SK-N-SH (cell line): ENCODE measurements around the gene SLC6A11.

ENCODE experiments used
- CTCF ChIP-seq: fragments of 200-600 bp; sonication (generic); IDR thresholded peaks from 2 replicates; pipeline ENCODE4 v1.6.1; 2017; ENCODE audit warnings: antibody characterized with exemption, mild to moderate bottlenecking, moderate library complexity
- GABPA ChIP-seq: IDR thresholded peaks from 2 replicates; pipeline ENCODE4 v1.4.0; 2012; ENCODE audit warnings: low read depth, mild to moderate bottlenecking
- MEF2A ChIP-seq: IDR thresholded peaks from 2 replicates; pipeline ENCODE4 v1.4.0; 2012; ENCODE audit warnings: low read depth, borderline replicate concordance
- MXI1 ChIP-seq: IDR thresholded peaks from 2 replicates; pipeline ENCODE4 v1.6.1; 2012; ENCODE audit warnings: mild to moderate bottlenecking, low read depth, low read length, improper control_type of control experiment
- REST ChIP-seq: IDR thresholded peaks from 2 replicates; pipeline ENCODE4 v1.6.1; 2012; ENCODE audit warnings: mild to moderate bottlenecking, low read depth, low read length, moderate library complexity
- RFX5 ChIP-seq: IDR thresholded peaks from 2 replicates; pipeline ENCODE4 v1.6.1; 2012; ENCODE audit warnings: mild to moderate bottlenecking, improper control_type of control experiment, low read length
- SMC3 ChIP-seq: IDR thresholded peaks from 2 replicates; pipeline ENCODE4 v1.6.1; 2012; ENCODE audit warnings: low read depth, low read length, improper control_type of control experiment
- YY1 ChIP-seq: IDR thresholded peaks from 2 replicates; pipeline ENCODE4 v1.4.0; 2012; ENCODE audit warnings: low read depth, mild to moderate bottlenecking
- ZBTB33 ChIP-seq: IDR thresholded peaks from 2 replicates; pipeline ENCODE4 v1.4.0; 2012; ENCODE audit warnings: low read depth, borderline replicate concordance

GRCh38 chr3:10932596-10932995, 116.6 kb downstream of the SLC6A11 start:
- no peak for TF ChIP-seq YY1
- TF ChIP-seq MEF2A, result no peak
- TF ChIP-seq CTCF, result no peak
- TF ChIP-seq ZBTB33, result no peak
- no peak for TF ChIP-seq MXI1
- no peak for TF ChIP-seq GABPA
- no peak for TF ChIP-seq SMC3
- TF ChIP-seq REST, result no peak
- TF ChIP-seq RFX5, result no peak
